Measurements from ENCODE around the gene RFC1. TPM values are rescaled to one million over a fixed set of nuclear protein-coding genes. Genes with fewer than 3 reads are reported as not detected.

RFC1 gene
- total RNA-seq, 1 experiment from 2014 or later, result 56.8 TPM

GRCh38 chr4:39319676-39320075, 46.5 kb downstream of the RFC1 start:
- H3K4me2 ChIP-seq (ENCODE audit: insufficient read depth, insufficient read length, low read length), result no peak overlapping the region
- H3K56ac ChIP-seq (ENCODE audit: insufficient read length, low read depth, low read length), result no peak overlapping the region
- H3T11ph ChIP-seq (ENCODE audit: low read length), result no peak overlapping the region
- no peak overlapping the region for H4K91ac ChIP-seq (ENCODE audit: insufficient read length, low read depth, low read length)
- no peak overlapping the region for H4K5ac ChIP-seq (ENCODE audit: insufficient read length, low read depth, low read length)
- no peak overlapping the region for H2BK5ac ChIP-seq (ENCODE audit: insufficient read length, low read length)
- H3K9me3 Mint-ChIP-seq, result no peaks in the 10 kb centered on the region
- WGBS (ENCODE audit: extremely low coverage, insufficient read length, low lambda C conversion rate), result no CpG with 5 or more reads among the region's 4 CpGs
- H3K27me3 Mint-ChIP-seq (ENCODE audit: low read depth), result no peaks in the 10 kb centered on the region
- no peak overlapping the region for H3K9ac ChIP-seq (ENCODE audit: extremely low read depth, insufficient read length, low read length)
- peaks cover 6 to 30% (median 20%) of the 10 kb centered on the region in 3 experiments; a peak in 6 of 7 replicates for H3K36me3 Mint-ChIP-seq (ENCODE audit: insufficient read depth in 1 of 3, low read depth in 3 of 3)
- no peak overlapping the region for H3K23ac ChIP-seq (ENCODE audit: insufficient read length, low read depth, low read length)
- H4K8ac ChIP-seq (replicated peaks; ENCODE audit: insufficient read length, low read depth, low read length), result no peak overlapping the region
- no peaks in the 10 kb centered on the region for H3K27me3 ChIP-seq (ENCODE audit: insufficient read depth, low read length)
- H3K4me1 ChIP-seq (ENCODE audit: insufficient read depth, low read length), result no peaks in the 10 kb centered on the region
- no peak overlapping the region for H2BK12ac ChIP-seq (ENCODE audit: insufficient read length, low read depth, low read length)
- no peaks in the 10 kb centered on the region for H4K20me1 ChIP-seq (ENCODE audit: control insufficient read depth, insufficient read depth, insufficient read length)
- no peak overlapping the region for H3K27ac Mint-ChIP-seq
- H2BK15ac ChIP-seq (ENCODE audit: low read depth, low read length), result no peak overlapping the region
- no peaks in the 10 kb centered on the region for H3K79me1 ChIP-seq (ENCODE audit: insufficient read depth, low read depth, low read length, poor library complexity, severe bottlenecking)
- no peaks in the 10 kb centered on the region for H3K23me2 ChIP-seq (ENCODE audit: insufficient read length, low read depth, low read length, poor library complexity, severe bottlenecking)
- H2AK5ac ChIP-seq (ENCODE audit: insufficient read length, low read length), result no peak overlapping the region
- TF ChIP-seq, protein P1, sequence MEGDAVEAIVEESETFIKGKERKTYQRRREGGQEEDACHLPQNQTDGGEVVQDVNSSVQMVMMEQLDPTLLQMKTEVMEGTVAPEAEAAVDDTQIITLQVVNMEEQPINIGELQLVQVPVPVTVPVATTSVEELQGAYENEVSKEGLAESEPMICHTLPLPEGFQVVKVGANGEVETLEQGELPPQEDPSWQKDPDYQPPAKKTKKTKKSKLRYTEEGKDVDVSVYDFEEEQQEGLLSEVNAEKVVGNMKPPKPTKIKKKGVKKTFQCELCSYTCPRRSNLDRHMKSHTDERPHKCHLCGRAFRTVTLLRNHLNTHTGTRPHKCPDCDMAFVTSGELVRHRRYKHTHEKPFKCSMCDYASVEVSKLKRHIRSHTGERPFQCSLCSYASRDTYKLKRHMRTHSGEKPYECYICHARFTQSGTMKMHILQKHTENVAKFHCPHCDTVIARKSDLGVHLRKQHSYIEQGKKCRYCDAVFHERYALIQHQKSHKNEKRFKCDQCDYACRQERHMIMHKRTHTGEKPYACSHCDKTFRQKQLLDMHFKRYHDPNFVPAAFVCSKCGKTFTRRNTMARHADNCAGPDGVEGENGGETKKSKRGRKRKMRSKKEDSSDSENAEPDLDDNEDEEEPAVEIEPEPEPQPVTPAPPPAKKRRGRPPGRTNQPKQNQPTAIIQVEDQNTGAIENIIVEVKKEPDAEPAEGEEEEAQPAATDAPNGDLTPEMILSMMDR (conservative IDR thresholded peaks at IDR 0.05), result no peak
- H3K4me3 Mint-ChIP-seq, result no peak overlapping the region
- DNase-seq, result no peak
- H3K4me1 Mint-ChIP-seq, result no peaks in the 10 kb centered on the region
- no peak overlapping the region for H3K18ac ChIP-seq (ENCODE audit: insufficient read length, low read depth, low read length)
- H3K4ac ChIP-seq (ENCODE audit: low read depth, low read length), result no peak overlapping the region
- H2BK20ac ChIP-seq (ENCODE audit: low read depth, low read length, poor library complexity, severe bottlenecking), result no peak overlapping the region
- no peak overlapping the region for H3K27ac ChIP-seq (ENCODE audit: insufficient read length, low read depth, low read length)
- H2AFZ ChIP-seq (ENCODE audit: low read length), result no peak overlapping the region
- H3K9me3 ChIP-seq (ENCODE audit: control insufficient read depth, low read depth, low read length), result no peaks in the 10 kb centered on the region
- no peak overlapping the region for H2BK120ac ChIP-seq (ENCODE audit: low read depth, low read length, poor library complexity, severe bottlenecking)
- H3K14ac ChIP-seq (ENCODE audit: insufficient read depth, low read length), result no peak overlapping the region
- H3K79me2 ChIP-seq (ENCODE audit: insufficient read depth, low read length), result 0 out of 2 replicates have a peak, but pooled peaks cover 2% of the 10 kb centered on the region
